Activated CD8-positive, alpha-beta memory T cell treated with anti-CD3 and anti-CD28 coated beads, Interleukin-2, amount 50 U/mL, for 4 hours (primary cell): ENCODE results near the gene PDE8A.

Experiments
- DNase-seq: peaks from one replicate; pipeline ENCODE4 v3.0.0-alpha.2; 2020

Gene PDE8A

DNA sequence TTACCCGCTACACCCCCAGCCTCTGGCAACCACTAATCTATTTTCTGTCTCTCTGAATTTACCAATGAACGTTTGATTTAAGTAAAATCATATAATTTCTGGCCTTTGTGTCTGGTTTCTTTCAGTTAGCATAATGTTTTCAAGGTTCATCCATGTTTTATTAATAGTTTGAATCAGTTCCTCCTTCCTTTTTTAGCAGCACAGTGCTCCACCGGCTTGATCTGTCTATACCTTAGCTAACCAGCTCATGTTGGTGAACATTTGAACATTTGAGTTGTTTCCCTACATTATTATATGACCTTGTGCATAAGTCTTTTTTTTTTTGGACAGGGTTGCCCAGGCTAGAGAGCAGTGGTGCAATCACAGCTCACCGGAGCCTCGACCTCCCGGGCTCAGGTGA, 33.3 kb downstream of the PDE8A start:
- no peak for DNase-seq

DNA sequence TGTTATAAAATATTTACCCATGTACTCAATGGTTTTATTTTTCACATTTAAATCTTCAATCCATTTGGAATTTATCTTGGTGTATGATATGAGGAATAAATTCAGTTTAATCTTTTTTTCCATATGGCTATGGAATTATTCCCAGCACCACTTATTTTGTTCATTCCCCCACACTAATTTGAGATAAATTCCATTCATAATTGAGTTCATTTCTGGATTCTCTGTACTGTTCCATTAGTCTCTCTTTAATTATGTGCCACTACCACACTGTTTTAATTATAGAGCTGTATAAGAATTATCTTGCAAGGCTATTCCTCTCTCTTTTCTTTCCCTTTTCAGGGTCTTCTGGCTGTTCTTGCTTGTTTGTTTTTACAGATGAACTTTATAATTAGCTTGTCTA, 34.6 kb downstream of the PDE8A start:
- no peak for DNase-seq

DNA sequence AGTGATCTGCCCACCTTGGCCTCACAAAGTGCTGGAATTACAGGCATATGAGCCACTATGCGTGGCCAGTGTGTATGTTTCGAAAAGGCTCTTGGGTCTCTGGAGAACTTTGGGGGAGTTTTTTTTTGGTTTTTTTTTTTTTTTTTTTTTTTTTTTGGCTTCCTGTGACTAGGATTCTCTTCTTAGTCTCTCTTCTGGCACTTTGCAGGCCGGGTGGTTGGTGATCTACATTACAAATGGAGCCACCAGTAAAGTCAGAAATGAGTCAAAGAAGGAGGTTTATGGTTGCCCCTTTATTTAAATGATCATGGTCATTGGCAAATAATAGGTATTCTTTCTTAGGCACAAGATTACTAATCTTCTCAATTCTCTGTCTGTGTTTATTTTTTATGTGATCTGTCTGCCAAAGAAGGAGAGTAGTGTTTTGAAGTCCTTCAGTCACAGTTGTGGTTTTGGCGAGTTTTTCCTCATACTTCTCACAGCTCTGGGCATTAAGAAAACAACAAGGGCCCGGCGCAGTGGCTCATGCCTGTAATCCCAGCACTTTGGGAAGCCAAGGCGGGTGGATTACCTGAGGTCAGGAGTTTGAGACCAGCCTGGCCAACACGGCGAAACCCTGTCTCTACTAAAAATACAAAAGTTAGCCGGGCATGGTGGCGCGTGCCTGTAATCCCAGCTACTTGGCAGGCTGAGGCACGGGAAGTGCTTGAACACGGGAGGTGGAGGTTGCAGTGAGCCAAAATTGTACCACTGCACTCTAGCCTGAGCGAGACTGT, 38.3 kb downstream of the PDE8A start:
- no peak for DNase-seq

DNA sequence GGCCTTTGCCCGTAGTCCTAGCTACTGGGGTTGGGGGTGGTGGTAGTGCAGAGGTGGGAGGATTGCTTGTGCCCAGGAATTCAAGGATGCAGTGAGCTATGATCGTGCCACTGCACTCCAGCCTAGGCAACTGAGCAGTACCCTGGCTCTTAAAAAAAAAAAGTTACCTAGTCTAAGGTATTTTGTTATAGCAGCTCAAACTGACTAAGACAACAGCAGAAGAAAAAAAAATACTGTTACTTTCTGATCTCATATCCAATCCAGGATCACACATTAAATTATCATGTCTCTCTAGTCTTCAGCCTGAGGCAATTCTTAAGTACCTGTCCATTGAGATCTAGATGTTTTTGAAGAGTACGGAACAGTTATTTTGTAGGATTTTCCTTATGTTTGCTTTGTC, 39.8 kb downstream of the PDE8A start:
- no peak for DNase-seq

DNA sequence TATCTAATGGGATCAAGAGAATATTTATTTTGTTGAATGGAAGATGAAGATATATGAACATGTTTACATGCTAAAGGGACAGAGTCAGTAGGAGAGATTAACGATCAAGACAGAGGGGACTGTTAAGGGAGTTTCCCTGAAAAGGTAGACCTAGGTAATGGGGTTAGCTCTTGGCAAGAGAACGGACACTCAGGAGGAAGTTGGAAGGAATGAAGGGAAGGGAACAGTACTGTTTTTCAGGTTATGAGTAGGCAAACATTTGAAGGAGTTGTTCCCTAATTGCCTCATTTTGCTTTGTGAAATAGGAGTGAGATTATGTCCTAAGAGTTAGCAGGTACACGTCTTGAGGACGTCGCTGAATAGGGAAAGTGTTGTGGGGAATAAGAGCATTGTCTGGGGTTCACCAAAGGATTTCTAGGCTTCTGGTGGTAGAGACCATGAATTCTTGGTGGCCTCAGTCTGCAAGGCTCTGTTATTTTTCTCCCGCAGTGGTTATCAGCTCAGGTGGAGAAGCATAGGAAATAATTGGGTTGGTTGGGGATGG, 41.3 kb downstream of the PDE8A start:
- no peak for DNase-seq

DNA sequence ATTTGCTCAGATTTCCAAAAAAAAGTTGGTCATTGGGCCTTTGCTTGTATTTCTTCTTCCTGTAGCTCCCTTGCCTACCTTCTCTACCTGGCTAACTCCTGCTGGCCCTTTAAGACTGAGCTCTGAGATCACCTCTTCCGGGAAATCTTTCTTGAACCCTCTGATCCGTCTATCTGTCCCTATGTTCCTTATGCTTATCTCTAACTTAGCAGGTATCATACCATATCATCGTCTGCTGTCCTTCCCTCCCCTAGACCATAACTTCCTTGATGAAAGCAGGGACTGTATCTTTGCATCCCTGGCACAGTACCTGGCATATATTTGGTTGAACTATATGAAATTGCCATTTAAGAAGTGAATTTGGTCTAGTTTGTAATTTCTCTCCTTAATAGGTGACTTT, 42.3 kb downstream of the PDE8A start:
- no peak for DNase-seq

DNA sequence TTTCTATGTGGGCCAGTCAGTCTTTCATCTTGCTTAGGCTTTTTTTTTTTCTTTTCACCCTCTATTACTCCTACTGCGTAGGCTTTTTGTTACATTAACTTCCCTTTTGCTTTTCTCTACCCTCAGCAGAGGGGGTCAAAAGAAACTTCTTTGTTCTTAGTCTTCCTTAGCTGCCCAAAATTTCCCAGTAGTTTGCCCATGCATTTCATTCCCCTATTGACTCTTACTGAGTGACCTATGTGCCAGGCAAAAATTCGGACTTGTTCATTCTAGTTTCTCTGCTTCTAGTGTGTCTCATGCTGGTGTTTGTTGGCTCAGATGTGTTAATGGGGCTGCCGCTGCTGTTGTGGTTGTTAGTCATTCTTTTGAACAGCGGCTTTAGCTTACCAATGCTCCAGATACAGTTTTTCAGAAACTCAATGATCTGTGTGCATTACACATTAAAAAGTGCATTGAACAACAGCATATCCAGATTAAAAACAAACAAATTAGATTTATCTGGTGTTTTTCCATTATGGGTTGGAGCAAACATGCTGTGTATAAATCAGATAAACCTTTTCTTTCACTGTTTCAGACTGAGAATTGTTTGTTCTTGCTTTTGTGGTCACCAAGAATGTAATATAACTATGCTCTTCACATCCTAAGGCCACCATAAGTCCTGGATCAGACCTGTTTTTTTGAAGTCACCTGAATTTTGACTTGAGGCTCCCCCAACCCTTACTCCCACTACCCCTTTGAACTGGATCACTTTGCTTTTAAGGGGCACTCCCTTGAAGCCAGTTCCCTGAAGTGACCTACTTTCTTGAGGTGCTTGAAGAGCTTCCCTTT, 43.1 kb downstream of the PDE8A start:
- DNase-seq = no peak

DNA sequence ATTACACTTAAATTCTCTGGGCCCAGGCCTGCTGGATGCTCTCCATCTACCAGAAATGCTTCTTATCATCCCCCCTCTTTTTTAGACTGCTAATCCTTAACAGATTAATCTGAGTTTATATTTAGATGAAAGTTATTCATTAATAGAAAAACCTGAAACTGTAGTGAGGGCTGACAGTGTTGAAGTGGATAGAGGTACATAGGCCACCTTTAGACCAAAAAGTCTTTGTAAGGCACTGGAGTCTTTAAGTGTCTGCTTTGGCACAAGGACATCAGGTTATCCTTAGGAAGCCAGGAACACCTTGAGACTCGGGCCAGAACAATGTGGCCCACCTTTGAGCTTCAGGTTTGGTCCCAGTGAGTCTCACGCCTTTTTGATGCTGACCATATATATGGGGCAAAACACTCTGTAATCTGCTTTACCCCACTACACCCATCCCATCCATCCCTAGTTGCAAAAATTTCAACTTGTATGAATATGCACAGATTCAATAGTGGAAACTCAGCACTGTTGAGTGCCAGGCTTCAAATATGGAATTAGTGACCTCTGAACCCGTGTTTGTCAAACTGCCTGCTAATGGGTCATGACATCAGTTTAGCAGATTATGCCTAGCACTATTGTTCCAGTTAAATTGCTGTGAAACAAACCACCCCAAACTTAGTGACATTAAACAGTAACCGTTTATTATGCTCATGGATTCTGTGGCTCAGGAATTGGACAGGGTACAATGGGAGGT, 44.0 kb downstream of the PDE8A start:
- no peak for DNase-seq

DNA sequence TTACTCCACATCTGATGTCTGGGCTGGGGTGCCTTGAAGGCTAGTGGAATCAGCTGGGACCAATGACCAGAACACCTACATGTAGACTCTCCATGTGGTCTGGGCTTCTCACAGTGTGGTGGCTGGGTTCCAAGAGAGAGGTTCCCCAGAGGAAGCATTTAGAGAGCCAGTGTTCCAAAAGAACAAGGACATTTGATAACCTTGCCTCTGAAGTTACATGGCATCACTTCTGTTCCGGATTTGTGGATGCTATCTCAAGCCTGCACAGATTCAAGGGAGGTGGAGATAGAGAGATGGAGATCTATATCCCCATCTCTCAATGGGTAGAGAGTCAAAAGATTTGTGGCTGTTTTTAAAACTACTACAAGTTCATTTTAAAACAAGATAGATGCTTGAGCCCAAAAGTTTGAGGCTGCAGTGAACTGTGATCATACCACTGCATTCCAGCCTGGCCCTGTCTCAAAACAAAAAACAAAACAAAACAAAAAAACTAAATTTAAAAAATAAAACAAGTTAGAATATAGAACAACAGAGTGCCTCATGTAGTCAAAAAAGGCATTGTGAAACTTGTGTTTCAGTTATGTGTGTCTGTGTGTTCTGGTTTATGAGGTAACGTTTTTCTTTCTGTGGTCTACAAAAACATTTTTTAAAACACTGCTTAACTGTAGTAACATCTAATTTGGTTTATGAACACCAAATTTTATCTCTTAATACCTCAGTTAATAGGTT, 44.8 kb downstream of the PDE8A start:
- no peak for DNase-seq

DNA sequence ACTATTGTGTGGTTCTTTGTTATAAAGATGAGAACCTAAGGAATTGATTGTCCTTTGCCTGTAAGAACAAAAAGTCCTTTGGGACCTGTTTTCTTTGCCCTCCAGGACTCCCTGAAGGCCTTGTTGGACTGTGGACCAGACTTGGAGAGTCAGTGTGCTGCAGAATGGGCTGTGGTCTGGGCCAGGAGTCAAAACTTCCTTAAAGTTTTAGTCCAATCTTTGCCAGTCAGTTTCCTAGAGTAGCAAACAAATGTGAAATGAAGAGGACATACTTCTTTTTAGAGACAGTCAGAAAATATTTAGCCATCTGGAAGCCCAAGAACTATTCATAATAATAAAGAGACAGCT, 45.4 kb downstream of the PDE8A start:
- DNase-seq = no peak

DNA sequence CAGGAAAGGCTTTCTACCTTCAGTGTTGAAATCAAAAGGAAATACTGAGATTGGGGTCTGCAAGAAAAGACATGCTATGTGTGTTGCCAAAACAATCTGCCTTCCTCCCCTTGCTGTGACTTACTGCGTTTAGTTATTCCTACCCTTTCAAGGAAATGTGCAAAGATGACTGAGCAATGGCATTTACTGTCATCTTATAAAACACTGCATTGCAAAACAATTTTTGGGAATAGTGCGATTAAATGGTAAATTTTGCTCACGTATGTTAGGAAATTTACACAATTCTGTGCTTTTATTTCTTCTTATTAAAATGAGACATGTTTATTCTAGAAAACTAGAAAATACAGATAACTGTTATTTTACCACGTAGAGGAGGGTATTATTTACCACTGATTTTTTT, 45.8 kb downstream of the PDE8A start:
- DNase-seq = no peak

DNA sequence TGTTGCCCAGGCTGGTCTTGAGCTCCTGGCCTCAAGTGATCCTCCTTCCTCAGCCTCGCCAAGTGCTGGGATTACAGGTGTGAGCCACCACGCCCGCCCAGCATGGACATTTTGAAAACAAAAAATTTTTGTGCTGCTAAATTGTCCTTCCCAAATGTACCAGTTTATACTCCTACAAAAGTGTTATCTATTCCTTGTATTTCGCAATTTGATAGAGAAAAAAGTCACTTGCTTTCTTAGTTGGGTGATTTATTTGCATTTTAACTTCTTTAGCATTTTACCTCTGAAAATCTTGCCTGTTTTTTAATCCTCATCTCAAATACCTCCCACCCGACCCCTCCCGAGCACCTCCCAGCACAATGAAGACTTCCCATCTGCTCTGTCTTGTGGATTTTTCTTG, 46.8 kb downstream of the PDE8A start:
- DNase-seq = no peak

DNA sequence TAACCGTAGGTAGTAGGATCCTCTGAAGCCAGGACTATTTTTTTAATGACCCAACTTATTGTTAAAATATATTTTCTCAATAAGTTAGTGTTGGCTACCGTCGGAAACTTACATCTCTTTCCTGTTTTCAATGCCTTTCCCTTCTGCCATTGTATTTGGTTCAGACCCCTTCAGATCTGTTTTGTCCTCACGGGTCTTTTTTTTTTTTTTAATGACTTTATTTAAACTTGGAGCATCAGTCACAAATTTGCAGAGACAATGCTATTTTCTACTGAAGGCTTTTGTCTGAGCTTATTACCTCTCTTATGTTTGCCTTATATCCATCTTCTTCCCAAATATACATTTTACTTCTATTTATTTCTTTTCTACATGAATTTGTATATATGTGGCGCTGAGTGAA, 47.6 kb downstream of the PDE8A start:
- no peak for DNase-seq

DNA sequence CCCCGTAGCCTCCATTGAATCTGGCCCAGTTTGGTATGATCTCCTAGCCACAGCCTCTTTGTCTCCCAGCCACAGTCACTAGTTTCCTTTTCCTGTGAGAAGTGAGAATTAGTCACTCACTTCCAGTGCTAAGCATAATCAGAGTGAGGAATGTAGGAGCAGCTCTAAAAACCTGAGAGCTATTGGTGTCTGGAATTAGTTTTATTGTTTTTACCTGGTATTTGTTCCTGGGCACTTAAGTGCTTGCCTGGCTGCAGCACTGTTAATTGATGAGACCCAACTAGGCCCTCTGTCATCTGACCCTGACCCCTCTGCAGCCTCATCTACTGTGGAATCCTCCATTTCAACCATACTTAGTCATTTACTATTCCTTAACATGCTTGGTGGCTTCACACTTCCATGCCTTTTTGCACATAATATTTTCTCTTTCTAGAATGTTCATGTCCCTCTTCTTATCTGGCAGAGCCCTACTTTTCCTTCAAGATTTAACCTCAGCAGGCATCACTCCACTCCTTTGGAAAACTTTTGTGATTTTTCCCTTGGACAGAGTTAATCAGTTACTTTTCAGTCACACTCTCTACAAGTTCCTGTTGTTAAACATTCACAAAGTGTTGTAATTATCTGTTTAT, 48.8 kb downstream of the PDE8A start:
- no peak for DNase-seq

DNA sequence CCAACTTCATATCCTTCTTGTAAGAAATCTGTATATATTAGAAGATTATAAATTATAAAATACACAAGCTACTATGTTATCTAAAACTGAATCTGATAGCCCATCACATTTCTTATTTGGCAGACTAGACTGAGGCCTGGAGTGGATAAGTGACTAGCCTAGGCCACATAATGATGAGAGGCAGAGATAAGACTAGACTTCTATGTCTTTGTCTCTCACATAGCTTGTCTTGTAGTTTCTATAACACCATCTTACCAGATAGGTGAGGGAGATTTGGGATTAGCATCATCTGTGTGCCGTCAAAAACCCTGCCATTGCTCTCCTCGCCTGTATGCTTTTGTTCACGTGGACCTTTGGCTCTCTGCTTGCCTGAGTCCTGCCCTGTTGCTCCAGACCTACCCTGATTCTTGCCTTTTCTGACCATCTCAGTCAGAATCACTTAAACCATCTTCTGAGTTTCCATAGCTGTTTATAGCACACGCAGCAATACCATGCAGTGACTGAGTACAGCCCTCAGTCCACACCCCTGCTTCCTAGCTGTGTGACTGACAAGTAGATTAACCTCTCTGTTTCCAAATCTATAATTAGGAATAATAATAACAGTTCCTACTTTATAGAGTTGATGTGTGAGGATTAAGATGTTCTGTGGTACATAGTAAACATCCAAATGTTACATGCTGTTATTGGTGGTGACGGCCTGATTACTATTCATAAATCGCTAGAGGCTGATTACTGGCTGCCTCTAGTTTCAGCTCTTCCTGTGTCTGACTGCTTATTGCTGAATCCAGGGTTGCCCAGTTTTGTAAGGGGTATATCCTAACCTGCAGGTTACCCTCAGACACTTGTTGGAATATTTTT, 49.7 kb downstream of the PDE8A start:
- no peak for DNase-seq

DNA sequence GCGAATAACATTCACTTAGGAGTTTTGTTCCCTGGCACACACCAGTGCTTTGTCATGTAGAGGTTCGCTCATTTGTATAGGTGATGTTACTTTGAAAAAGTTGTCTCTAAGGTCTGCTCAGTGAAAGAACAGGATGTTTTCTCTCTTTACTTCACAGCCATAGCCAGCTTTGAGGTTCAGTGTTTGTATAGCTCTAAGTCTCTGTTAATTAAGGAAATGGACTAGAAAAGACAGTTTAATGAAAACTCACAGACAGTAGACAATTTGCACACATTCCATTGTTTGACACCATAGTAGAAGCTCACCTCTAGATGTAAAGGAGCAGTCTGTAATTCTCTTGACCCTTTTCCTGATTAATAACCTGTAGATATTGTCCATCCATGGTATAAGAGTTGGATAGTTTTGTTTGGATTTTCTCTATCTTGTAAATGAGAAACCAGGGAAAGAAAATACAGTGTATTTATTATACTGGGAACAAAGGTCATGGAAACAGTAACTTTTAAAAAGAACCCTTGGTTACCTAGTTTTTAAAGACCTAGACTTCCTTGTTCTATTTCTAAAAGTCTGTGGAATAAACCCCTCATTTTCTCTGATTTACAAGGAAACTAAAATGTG, 50.4 kb downstream of the PDE8A start:
- DNase-seq = no peak

DNA sequence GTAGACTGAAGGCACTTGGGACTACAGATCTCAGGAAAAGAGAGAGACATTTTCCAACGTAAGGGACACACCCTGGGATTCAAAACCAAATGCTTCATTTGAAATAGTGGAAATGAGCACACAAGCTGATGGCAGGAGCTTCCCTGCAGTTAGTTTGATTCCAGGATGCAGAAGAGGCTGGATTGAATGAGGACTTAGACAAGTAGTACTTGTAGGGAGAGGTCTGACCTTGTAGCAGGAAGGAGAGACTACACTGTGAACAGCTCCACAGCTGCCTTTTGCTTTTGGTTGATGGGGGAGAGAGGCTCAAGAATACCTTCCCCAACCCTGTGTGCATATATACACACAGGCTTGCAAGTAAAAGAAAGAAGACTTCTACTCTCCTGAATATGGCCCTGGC, 51.5 kb downstream of the PDE8A start:
- no peak for DNase-seq

DNA sequence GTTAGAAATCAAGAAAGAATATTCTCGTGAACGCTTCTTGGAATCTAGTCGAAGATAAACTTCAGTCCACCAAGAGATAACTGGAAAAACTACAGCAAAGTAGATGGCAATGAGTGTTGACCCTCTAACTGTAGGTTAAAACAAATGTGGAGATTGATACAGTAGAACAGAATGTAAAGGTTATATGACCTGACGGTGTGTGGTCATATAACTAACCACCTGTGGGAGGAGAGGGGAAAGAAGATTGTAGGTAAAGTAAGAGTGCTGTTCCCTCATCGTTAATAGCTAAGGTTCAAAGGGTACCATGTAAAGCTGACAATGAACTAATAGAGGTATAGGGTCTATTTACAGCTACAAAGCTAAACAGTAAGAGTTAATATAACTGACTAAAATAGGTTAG, 52.6 kb downstream of the PDE8A start:
- no peak for DNase-seq

DNA sequence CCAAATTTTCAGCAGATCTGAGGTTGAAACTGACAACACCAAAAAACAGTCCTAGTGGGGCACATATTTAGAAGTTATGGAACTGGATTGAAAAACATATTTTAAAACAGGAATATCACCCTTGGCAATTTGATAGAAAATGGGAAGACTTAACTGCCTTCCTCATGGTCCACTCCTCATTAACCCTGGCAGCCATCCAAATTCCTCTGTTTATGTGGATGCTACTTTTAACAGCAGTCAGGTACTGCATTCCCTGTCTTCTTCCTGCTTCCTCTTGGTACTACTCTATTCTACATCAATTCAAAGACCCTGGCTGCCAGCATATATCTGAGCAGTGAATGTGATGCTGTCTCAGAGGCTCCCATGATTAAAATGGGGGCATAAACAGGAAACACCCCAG, 54.3 kb downstream of the PDE8A start:
- no peak for DNase-seq

DNA sequence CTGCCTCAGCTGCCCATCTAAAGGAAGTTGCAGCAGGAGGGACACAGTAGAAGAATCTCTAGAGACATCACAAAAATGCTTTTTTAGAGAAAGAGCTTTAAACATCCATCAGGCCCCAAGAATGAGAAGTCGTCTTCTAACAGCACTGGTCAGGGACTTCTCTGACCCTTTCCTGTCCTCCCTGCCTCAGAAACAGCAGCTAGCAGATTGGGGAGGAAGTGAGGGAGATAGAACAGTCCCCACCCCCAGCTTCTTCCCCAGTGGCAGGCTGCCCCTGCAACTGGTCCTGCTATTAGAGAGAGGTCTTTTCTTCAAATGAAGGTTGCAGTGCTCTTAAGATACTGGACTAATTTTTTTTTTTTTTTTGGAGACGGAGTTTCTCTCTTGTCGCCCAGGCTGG, 55.1 kb downstream of the PDE8A start:
- no peak for DNase-seq

DNA sequence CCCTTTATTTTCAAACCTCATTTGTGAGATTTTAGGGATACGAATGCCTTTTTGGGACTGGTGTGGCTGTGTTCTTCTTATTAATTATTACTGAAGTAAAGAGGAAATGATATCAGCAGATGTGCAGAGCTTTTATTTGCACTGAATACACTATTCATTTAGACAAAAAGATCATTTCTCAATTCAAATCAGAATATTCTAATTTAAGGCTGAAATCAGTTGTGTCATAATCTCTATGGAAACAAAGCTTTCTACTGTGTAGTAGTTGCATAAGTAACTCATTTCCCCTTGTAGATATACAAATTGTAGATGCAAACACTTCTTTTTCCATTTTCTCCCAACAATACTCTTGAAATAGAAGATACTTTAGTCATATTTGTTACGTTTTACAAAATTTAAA, 56.0 kb downstream of the PDE8A start:
- no peak for DNase-seq
